VCaP (cell line): ENCODE measurements around the gene TAF4.

Experiments used
- H3K27ac ChIP-seq: fragments of 450-650 bp; 2 replicates; pipeline ENCODE4 v1.5.1; 2017
- CTCF ChIP-seq: fragments of 450-650 bp; conservative IDR thresholded peaks from 2 replicates; pipeline ENCODE4 v1.5.1; 2017; ENCODE audit warnings: mild to moderate bottlenecking, moderate library complexity

TAF4 gene

GRCh38 chr20:62104234-62104789 is 38.6 kb upstream of the TAF4 start:
- no peak for TF ChIP-seq CTCF
- H3K27ac ChIP-seq = peak overlapping the region; percentile 65

GRCh38 chr20:62103508-62104233 is 38.0 kb upstream of the TAF4 start:
- TF ChIP-seq CTCF = no peak
- no peak overlapping the region for H3K27ac ChIP-seq

GRCh38 chr20:62101078-62101477 is 35.4 kb upstream of the TAF4 start:
- no peak for TF ChIP-seq CTCF
- H3K27ac ChIP-seq = no peak overlapping the region

GRCh38 chr20:62097881-62098407 is 32.3 kb upstream of the TAF4 start:
- no peak for TF ChIP-seq CTCF
- H3K27ac ChIP-seq = no peak overlapping the region

GRCh38 chr20:62096421-62097380 is 31.0 kb upstream of the TAF4 start:
- no peak for TF ChIP-seq CTCF
- H3K27ac ChIP-seq = no peak overlapping the region

- H3K27ac ChIP-seq = no peak overlapping the region
- 0 out of 2 replicates have a peak, but pooled peaks have one; percentile 16 for TF ChIP-seq CTCF
These were observed 23.7 kb upstream of the TAF4 start for GRCh38 chr20:62089393-62089792.
